Vagina (tissue), 2 donors: Measurements from ENCODE around the gene CD33.

ENCODE experiments used
- POLR2A ChIP-seq, 2 donors: fragments of 450-650 bp; IDR thresholded peaks; one replicate each; pipeline ENCODE4 v1.6.1; 2017; ENCODE audit warnings: antibody characterized with exemption in 2 of 2, mild to moderate bottlenecking in 2 of 2, moderate library complexity in 2 of 2
- POLR2AphosphoS5 ChIP-seq, 2 donors: sonication (generic); formaldehyde crosslinking; IDR thresholded peaks; one replicate each; pipeline ENCODE4 v1.9.0; 2017; ENCODE audit warnings: antibody characterized with exemption in 2 of 2, mild to moderate bottlenecking in 2 of 2, low read depth in 1 of 2; ENCODE audit not compliant: insufficient read depth in 1 of 2
- TF ChIP-seq, protein P1 (sequence below), 3 experiments: fragments of 450-650 bp in 2 of 3; fragments of 200-600 bp in 1 of 3; sonication (generic) in 1 of 3; IDR thresholded peaks; one replicate each; pipeline ENCODE4 v1.5.1; 2017 to 2019; ENCODE audit warnings: antibody characterized with exemption in 3 of 3, mild to moderate bottlenecking in 2 of 3, moderate library complexity in 2 of 3

DNA sequence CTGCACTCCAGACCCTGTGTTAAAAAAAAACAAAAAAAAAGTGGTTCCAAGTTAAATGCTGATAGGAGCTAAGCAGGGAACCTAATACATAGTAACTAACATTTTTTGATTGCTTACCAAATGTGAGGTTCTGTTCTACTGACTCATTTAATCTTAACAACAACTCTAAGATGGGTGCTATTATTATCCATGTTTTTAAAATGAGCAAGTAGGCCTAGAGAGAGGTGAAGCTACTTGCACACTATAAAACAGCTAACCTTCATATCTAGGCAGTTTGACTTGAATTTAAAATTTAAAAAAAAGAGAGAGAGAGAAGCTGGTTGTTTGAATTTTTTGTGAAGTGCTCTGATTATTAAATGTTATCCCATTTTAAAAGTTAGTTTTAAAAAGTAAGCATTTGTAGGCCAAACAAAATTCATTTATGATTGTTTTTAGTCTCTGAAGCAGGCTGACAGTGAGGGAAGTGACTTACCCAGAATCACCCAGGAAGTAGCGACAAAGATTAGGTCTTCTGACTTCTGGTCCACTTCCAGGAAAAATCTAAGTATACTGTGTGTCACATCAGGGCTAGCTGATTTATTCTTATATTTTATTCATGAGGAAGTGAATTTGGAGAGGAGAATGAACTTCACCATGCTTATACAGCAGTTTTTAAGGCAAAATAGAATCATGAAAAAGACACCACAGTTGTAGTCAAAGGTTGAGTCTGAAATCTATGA is 28.4 kb downstream of the CD33 start:
- TF ChIP-seq, protein P1, sequence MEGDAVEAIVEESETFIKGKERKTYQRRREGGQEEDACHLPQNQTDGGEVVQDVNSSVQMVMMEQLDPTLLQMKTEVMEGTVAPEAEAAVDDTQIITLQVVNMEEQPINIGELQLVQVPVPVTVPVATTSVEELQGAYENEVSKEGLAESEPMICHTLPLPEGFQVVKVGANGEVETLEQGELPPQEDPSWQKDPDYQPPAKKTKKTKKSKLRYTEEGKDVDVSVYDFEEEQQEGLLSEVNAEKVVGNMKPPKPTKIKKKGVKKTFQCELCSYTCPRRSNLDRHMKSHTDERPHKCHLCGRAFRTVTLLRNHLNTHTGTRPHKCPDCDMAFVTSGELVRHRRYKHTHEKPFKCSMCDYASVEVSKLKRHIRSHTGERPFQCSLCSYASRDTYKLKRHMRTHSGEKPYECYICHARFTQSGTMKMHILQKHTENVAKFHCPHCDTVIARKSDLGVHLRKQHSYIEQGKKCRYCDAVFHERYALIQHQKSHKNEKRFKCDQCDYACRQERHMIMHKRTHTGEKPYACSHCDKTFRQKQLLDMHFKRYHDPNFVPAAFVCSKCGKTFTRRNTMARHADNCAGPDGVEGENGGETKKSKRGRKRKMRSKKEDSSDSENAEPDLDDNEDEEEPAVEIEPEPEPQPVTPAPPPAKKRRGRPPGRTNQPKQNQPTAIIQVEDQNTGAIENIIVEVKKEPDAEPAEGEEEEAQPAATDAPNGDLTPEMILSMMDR (IDR thresholded peaks at IDR 0.05) = no peak
- no peak for TF ChIP-seq POLR2AphosphoS5 (IDR thresholded peaks at IDR 0.05; ENCODE audit: insufficient read depth in 1 of 2, low read depth in 1 of 2)
- TF ChIP-seq POLR2A (IDR thresholded peaks at IDR 0.05) = no peak
